Left kidney (tissue), 2 donors: ENCODE data around the gene MPPED1. TPM values are rescaled to one million over a fixed set of nuclear protein-coding genes. Genes with fewer than 3 reads are reported as not detected.
A peak's percentile ranks its signal among the peaks of the same experiment; 100 is the strongest.

Experiments used
- DNase-seq: peaks from one replicate; pipeline ENCODE4 v3.0.0-alpha.2; 2013
- polyA plus RNA-seq: library from polyadenylated mRNA; unstranded; fragments of 120-200 nt; gene quantifications from one replicate; pipeline ENCODE4 v1.2.1, GENCODE V29; 2013; ENCODE audit not compliant: insufficient read length

The MPPED1 gene
- polyA plus RNA-seq, 1 donor, result 1.2 TPM

DNA sequence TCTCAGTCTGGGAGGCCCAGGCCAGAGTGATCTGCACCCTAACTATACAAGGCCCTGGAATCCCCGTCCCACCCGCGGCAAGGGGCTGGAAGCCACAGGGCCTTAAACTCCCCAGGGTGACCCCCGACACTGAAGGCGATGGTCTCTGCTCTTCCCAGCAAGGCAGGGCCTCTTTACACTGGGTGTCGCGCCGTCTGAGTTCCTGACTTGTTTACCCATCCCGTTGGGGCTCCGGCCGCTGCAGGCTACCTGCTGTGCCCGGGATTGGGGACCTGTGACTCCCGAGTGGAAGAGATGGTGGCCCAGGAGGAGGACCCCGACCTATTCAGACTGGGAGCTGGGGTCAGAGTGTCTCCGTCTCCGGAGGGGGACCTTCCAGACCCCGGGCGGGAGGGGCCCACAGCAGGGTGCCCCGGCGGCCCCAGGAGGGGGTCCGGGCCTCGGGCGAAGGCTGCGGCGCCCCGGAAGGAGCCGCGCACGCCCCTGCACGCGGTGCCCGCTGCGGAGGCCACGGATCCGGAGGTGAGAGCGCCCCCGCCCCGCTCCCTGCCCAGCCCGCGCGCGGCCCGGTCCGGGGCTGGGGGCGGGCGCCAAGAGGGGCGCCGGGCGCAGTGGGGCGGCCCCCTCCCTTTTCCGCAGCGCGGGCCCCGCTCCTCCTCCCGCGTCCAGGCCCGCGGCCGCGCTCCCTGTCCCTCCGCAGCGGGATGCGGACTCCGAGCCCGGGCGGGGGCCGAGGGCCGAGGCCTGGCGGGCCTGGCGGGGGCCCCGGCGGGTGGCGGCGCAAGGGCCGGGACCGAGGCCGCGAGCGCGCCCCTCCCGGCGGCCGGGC lies 560 bp upstream of the MPPED1 start:
- no peak for DNase-seq

DNA sequence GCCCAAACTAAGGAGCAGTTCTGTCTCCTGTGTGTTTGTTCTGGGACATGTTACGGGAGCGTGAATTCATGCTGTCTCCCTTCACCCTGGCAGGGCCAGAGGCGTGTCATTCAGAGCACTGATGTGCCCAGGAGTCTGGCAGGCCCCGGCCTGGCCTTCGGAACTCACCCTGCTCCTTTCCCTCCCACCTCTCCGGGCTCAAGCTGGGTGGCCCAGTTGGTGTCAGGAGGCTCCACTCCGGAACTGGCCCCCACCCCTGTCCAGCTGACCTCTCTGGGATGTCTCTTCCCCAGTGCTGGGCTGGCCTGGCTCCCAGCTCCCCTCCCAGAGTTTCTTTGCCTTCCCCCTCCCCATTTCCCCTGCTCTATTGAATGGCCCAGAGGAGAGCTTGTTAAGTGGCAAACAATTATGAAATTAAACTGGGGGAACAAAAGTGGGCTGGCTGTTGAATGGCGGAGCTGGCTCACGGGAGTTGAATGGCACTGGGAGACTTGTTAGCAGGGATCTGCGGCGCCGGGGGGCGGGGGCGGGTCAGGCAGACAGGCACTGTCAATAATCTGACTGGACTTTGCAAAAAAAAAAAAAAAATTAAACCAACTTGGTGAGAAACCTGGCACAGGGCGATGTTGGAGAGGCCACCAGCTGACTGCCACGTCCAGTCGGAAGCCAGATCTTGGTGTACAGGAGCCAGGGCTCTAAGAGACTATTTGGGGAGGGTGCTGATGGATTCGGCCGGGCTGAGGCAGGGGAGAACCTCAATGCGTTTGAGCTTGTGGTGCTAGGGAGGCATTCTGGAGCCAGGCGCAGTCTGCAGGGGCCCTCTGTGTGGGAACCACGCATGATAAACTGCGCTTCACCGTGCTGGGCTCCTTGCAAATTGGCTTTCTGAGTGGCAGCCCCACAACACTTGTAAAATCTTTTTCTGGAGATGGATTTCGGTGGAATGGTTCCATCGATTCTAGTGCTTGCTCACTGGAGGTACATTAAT lies 1.3 kb downstream of the MPPED1 start:
- no peak for DNase-seq

DNA sequence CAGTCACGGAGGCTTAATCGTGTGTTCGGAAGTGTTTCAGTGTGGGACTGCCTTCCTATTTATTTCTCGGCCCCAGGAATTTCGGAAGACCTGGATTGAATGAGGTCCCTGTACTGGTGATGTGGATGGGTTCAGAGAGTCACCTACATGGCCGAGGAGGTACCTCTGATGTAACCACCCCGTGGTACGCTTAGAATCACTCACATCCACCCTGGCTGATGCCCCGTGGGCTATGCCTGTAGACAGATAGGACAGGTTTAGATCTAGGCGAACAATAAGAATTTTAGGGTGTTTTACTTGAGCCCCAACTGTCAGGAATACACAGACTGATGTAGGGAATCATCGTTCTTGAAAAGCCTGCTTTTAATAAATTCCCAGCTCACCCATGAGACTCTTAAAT lies 2.0 kb downstream of the MPPED1 start:
- no peak for DNase-seq

GRCh38 chr22:43415681-43416080 lies 3.9 kb downstream of the MPPED1 start:
- no peak for DNase-seq

GRCh38 chr22:43417555-43417954 lies 5.7 kb downstream of the MPPED1 start:
- no peak for DNase-seq

DNA sequence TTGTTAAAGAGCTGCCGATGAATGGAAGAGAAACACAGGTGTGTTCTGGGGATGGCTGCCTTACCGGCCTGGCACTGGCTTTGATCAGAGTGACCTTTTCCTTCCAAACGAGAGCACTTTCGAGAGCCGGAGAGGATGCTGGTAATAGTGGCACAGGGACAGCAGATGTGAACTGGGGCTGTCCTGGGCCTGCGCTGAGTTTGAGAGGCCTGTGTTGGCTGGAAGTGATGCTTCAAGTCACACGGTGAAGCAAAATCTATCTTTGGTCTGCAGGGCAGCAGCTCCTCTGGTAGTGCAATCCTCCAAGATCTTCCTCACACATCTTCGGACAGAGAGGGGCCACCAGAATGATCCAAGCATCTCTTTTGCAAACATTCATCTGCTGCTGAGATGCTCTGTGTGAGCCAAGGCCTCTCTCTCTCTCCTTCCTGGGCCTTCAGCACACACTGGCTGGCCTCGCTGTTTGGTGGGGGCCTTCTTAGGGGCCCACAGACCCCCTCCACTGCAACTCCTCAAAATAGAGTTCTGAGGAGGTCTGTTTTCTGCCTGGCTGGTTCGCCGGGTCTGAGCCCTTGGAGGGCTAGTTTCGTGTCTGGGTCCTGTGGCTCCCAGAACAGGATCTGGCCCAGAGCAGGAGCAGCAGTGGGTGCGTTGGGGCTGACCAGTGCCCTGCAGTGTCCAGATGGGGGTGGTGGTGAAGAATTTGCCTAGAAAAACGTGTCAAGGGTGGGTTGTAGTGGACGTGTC lies 6.4 kb downstream of the MPPED1 start:
- DNase-seq, result no peak

DNA sequence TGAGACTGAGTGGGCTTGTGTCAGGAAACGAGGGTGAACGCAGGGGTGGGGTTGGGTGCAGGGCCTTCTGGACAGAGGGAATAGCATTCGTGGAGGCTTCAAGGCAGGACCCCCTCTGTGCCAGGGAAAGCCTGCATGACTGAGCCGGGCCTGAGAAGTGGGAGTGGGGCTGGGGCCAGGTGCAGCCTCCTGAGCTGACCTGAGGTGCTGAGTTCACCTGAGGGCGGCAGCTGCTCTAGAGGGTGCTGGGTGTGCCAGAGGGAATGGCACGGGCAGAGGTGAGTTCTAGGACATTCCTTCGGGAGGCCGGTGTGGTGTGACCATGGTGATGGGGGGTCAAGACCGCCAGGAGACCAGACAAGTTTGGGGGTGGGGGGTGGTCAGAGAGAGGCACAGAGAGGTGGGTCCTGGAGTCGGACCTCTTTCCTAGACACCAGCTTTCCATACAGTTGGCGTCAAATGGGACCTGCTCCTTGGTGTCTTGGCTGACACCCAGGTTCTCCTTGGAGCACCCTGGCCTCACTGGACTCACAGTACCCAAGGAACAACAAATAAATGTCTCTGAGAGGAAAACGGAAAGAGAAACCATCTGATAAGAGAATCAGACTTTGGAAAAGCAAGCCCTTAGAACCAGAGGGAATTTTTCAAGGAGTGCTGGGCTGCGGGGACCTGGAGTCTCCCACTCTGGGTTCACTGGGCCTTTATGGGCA lies 7.7 kb downstream of the MPPED1 start:
- no peak for DNase-seq

GRCh38 chr22:43421046-43421665 lies 9.3 kb downstream of the MPPED1 start:
- no peak for DNase-seq

GRCh38 chr22:43421914-43422615 lies 10.3 kb downstream of the MPPED1 start:
- no peak for DNase-seq

DNA sequence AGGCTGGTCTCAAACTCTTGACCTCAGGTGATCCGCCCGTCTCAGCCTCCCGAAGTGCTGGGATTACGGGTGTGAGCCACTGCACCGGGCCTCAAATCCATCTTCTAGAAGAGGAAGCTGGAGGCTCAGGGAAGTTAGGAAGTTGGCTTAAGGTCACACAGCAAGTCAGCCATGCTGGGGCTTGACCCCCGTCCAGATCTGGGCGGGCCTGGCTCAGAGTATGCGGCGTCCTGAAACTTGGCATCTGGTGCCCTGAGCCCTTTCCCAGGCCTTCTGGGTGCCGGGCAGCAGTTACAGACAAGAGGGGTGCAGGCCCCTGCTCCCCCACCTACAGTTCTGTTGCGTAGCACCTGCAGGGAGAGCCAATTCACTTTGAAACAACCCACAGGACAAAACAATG lies 11.2 kb downstream of the MPPED1 start:
- DNase-seq, result no peak

DNA sequence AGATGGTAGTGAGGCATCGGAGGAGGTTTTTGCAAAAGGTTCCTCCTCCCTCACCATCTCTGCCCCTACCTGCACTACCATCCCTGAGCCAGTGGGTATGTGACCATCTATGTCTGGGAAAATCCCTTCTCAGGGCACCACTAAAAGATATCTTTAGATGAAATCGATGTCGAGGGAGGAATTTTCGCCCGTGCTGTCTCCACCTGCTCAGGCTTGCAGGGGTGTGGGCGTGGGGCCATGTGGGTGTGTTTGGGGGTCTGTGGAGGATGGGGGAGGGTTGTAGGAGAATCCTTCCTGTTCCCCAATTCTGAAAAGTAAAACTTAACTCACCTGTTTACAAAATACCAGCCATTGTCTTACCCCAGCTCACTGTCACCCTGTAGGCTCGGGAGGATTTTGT lies 12.4 kb downstream of the MPPED1 start:
- DNase-seq, result no peak

- peak; percentile 39 for DNase-seq
Measured at GRCh38 chr22:43424666-43425630, 13.1 kb downstream of the MPPED1 start.

GRCh38 chr22:43425976-43426785 lies 14.4 kb downstream of the MPPED1 start:
- DNase-seq, result no peak

DNA sequence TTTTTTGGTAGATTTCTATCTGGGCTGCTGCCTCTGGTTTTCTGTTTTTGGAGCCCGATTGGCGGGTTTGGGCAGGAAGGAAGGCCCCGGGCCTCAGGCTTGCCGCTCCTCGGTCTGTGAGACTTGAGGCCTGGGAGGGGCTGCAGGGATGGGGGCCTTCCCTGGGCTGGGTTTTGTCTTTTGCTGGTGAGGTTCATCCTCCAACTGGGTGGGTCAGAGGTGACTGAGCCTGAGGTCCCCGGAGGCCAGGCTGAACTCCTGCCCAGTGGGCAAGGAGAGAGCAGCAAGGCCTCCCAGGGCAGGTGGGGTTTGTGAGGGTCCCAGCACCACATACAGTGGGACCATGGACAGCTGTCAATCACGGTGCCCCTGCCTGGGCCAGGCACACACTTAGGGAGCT lies 15.0 kb downstream of the MPPED1 start:
- DNase-seq, result no peak

DNA sequence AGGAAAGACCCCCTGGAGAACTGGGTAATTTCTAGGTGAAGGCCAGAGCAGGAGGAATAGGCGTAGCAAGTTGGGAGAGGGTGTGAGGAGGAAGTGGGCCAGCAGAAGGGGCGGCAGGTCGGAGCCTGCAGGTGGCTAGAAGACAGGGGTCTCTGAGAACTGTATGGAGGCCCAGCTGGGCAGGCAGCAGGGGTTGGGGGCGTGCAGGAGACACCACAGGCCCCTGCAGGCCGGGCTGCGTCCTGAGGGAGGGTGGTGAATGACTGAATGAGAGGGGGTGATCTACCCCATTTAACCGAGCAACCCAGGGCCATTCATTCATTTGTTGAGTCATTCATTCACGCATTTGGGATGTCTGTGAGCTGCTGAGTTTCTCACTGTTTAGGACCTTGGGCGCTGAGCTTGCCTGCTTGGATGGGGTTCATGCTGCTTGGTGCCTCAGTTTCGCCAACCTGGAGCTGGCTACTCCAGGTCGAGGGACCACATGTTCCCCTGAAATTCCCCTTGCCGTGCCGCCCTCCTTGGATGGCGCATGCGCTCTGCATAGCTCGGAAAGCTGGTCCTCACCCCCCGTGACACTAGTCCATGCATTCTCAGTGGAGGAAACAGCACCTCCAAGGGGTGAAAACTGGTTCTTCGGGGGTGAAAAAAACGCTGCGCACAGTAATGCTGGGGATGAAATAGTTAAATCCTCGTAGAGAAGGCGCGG lies 15.6 kb downstream of the MPPED1 start:
- DNase-seq, result no peak

- no peak for DNase-seq
Measured at GRCh38 chr22:43428005-43428485, 16.2 kb downstream of the MPPED1 start.

- no peak for DNase-seq
Measured at GRCh38 chr22:43428521-43428920, 16.7 kb downstream of the MPPED1 start.

GRCh38 chr22:43429426-43429825 lies 17.6 kb downstream of the MPPED1 start:
- DNase-seq, result no peak
